Mucosa of descending colon (tissue), 3 donors: ENCODE data around the gene RFC2. TPM values are rescaled to one million over a fixed set of nuclear protein-coding genes. Genes with fewer than 3 reads are reported as not detected.

Source experiments
- ATAC-seq: fragments of 200-7000 bp; cut with Tn5 transposase; one replicate; pipeline ENCODE4 v1.9.1; 2020; ENCODE audit warnings: mild to moderate bottlenecking, moderate library complexity
- DNase-seq, 3 donors: peaks; one replicate each; pipeline ENCODE4 v3.0.0-alpha.2; 2020
- H3K36me3 ChIP-seq: fragments of 200-600 bp; one replicate; pipeline ENCODE4 v1.8.0; 2021; ENCODE audit warnings: low read depth, mild to moderate bottlenecking
- H3K4me1 ChIP-seq: fragments of 200-600 bp; one replicate; pipeline ENCODE4 v1.8.0; 2021; ENCODE audit warnings: low read depth, mild to moderate bottlenecking
- H3K4me3 ChIP-seq: fragments of 200-600 bp; one replicate; pipeline ENCODE4 v1.8.0; 2021; ENCODE audit warnings: mild to moderate bottlenecking
- H3K9me3 ChIP-seq: fragments of 200-600 bp; one replicate; pipeline ENCODE4 v1.8.0; 2021; ENCODE audit warnings: mild to moderate bottlenecking
- CTCF ChIP-seq: fragments of 200-600 bp; IDR thresholded peaks from one replicate; pipeline ENCODE4 v1.8.0; 2022; ENCODE audit warnings: antibody characterized with exemption, mild to moderate bottlenecking
- intact Hi-C, 2 donors: fragments of 100-400 bp; cut with DNase I in 1 of 2; cut with micrococcal nuclease in 1 of 2; formaldehyde crosslinking; loops; one replicate each; pipeline versions ENCODE4 v1.11.0 to v1.11.1; 2022; cut with DNase I, micrococcal nuclease
- total RNA-seq, 3 donors: library from RNA; stranded (reverse); fragmentation: NEBNext Ultra II Directional in 2 of 3; extraction: Animal tissue kit (Norgen Biotek cat#: 25700) in 2 of 3; gene quantifications; one replicate each; pipeline versions ENCODE4 v1.2.1 to v1.2.4, GENCODE V29; 2021 to 2023
- donor health status: DM: no; HTN: no; CAD: no; lungs with moderate emphysema.
- donor health status: DM: no; HTN: no; CAD: no.
- donor health status: DM: no; HTN: yes; CAD: no.

The RFC2 gene
- total RNA-seq, 3 donors from 2014 or later: 14.8 to 23.7 (median 15.9) TPM

- intact Hi-C loops: no loop called here
- H3K4me1 ChIP-seq: peaks cover 22% of the 10 kb centered on the region
- ATAC-seq: no peak
- no peaks in the 10 kb centered on the region for H3K9me3 ChIP-seq
- H3K4me3 ChIP-seq: no peak overlapping the region
- no peak for DNase-seq
- no peaks in the 10 kb centered on the region for H3K36me3 ChIP-seq
- TF ChIP-seq CTCF: no peak
Observed at GRCh38 chr7:74280985-74281384, 26.8 kb upstream of the RFC2 start.

GRCh38 chr7:74277636-74278035 lies 23.4 kb upstream of the RFC2 start:
- intact Hi-C loops: no loop called here
- ATAC-seq: no peak
- no peaks in the 10 kb centered on the region for H3K9me3 ChIP-seq
- H3K4me3 ChIP-seq: no peak overlapping the region
- H3K4me1 ChIP-seq: no peaks in the 10 kb centered on the region
- no peaks in the 10 kb centered on the region for H3K36me3 ChIP-seq
- no peak for TF ChIP-seq CTCF
- no peak for DNase-seq

GRCh38 chr7:74275401-74275881 lies 21.2 kb upstream of the RFC2 start:
- ATAC-seq: peak; percentile 55
- Histone ChIP-seq H3K36me3 (no peaks in the 10 kb centered on the region), H3K4me1 (no peaks in the 10 kb centered on the region), H3K4me3 (no peak overlapping the region), H3K9me3 (no peaks in the 10 kb centered on the region)
- DNase-seq: peak in 1 of 3 donors; percentile 55
- TF ChIP-seq CTCF: peak; percentile 55
- intact Hi-C loops: no loop called here

GRCh38 chr7:74272305-74273038 lies 18.3 kb upstream of the RFC2 start:
- H3K9me3 ChIP-seq: no peaks in the 10 kb centered on the region
- TF ChIP-seq CTCF: no peak
- DNase-seq (peak; percentile 64 to 85 (median 71)), ATAC-seq (peak; percentile 61)
- H3K4me1 ChIP-seq: no peaks in the 10 kb centered on the region
- intact Hi-C loops: no loop called here
- H3K4me3 ChIP-seq: no peak overlapping the region
- no peaks in the 10 kb centered on the region for H3K36me3 ChIP-seq

- DNase-seq (no peak), ATAC-seq (peak; percentile 69)
- H3K36me3 ChIP-seq: no peaks in the 10 kb centered on the region
- H3K9me3 ChIP-seq: no peaks in the 10 kb centered on the region
- H3K4me3 ChIP-seq: no peak overlapping the region
- TF ChIP-seq CTCF: no peak
- intact Hi-C loops: no loop called here
- no peaks in the 10 kb centered on the region for H3K4me1 ChIP-seq
Observed at GRCh38 chr7:74271742-74272141, 17.5 kb upstream of the RFC2 start.
